GM19467 (cell line): Measurements from ENCODE around the gene VWA7.

Source experiments
- ATAC-seq: cut with Tn5 transposase; IDR thresholded peaks from one replicate; pipeline ENCODE4 v1.9.1; 2021; ENCODE audit warnings: mild to moderate bottlenecking, moderate library complexity; ENCODE audit not compliant: unreplicated experiment

VWA7 gene

DNA sequence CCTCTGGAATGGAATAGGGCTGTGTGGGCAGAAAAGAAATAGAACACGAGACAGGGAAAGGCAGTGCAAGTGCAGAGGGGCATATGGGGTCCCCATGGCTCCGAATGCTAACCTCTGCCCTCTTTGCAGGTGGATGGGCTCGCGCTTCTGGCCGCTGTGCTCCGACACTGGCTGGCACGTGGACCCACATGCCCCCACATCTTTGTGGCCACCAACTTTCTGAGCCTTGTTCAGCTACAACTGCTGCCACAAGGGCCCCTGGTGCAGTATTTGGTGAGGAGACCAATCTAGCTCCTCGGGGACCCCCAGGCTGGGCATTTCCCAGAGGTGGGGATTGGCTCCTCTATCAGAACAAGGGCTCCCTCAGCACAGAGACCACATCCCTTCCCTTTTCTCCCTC is 15.8 kb downstream of the VWA7 start:
- ATAC-seq = no peak

- no peak for ATAC-seq
These were observed 16.3 kb downstream of the VWA7 start for GRCh38 chr6:31760790-31761189.

DNA sequence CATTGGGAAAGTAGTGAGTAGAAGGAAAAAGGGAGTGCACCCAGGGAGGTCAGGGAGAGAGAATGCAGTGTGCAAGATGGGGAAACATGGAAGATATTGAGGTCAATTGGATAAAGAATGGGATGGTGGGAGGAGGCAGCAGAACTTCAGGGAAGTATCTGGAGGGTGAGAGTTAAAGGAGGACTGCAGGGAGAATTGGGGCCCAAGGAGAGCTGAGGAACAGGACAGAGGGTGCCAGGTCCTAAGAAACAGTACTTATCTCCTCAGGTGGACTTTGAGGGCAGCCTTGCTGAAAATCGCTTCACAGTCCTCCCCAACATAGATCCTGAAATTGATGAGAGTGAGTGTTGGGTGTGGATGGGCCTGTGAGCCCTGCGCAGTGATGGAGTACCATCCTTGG is 18.8 kb downstream of the VWA7 start:
- ATAC-seq = no peak

DNA sequence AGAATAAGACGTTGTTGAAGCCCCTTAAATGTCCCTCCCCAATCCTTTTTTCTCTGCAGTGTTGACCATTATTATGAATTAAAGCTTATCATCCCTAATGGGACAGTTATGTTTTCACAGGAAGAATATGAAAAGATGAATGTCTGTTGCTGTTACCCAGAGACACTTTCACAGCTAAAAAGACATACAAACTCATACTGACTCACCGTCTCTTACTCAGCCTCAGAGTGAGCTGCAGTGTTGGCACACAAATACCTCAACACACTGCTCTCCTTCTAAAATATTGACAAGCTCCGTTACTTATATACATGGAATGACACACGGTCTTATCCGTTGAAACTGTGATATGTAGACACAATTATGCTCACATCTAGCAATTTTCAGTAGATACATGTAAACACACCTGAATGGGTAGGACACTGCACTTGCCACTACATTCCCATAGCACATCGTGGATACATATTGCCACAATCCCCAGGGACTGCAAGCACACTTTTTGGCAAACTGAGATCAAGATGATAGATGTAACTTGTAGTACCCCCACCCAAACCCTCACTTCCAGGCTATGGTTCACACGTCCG is 24.3 kb downstream of the VWA7 start:
- no peak for ATAC-seq

DNA sequence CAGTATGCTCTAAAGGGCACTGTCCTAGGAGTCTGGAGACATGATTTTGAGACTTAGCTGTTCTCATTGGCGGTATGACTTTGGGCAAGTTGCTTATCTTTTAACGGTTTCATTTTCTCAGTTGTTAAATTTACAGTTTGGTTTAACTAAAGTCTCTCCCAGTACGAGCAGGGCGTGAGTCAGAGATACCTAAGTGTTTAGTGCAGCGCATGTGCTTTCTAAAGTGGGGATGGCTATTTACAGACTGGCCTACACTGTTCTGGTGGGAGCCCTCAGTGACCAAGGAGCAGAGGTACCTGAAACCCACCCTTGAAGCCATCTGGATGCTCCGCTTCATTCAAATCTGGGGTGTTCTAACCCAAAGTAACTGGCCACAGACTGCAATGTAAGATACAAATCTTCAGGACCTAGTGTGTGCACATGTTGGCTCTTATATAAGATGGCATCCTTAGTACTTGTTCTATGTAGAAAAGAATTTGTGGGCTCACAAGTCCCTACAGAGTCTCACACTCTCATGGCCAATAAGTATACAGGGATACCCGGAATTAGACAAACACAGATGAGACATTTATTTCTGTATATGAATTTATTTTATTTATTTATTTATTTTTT is 26.6 kb downstream of the VWA7 start:
- ATAC-seq = no peak

DNA sequence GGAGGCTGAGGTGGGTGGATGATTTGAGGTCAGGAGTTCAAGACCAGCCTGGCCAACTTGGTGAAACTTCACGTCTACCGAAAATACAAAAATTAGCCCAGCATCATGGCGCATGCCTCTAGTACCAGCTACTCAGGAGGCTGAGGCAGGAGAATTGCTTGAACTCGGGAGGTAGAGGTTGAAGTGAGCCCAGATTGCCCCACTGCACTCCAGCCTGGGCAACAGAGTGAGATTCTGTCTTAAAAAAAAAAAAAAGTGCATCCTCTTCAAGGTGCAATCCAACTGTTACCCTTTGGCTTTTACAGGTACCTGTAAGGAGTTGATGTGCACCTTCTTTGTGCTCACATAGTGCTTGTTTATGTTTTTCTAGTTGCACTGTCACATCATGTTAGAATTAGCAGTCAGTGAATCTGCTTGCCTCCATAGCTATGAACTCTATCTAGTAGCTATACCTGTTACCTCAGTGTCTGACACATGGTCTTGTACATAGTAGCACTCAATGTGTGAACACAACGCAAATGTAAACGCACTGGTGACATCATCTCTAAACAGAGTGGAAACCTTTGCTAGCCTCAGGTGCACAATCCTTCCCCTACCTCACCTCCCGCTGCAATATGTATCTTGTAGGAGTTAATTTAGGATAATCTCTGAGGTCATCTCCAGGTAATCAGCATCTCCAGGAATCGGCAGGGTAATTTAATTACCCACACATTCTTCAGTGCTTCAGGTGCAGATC is 27.7 kb downstream of the VWA7 start:
- ATAC-seq = no peak

- ATAC-seq = no peak
These were observed 32.7 kb downstream of the VWA7 start for GRCh38 chr6:31744422-31744821.

GRCh38 chr6:31742894-31743293 is 34.2 kb downstream of the VWA7 start:
- ATAC-seq = no peak

DNA sequence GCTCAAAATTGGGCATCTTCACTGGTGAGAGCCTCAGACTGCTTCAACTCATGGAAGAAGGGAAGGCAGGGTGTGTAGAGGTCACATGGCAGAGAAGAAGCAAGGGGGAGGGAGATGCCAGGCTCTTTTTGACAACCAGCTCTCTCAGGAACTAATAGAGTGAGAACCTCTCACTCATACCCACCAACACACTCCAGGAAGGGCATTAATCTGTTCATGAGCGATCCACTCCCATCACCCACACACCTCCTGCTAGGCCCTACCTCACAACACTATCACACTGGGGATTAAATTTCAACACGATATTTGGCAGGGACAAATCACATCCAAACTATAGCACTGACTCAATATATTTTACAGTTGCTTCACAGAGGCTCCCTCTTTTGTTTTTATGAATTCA is 35.3 kb downstream of the VWA7 start:
- ATAC-seq = no peak

GRCh38 chr6:31740397-31741223 is 36.5 kb downstream of the VWA7 start:
- ATAC-seq = no peak

DNA sequence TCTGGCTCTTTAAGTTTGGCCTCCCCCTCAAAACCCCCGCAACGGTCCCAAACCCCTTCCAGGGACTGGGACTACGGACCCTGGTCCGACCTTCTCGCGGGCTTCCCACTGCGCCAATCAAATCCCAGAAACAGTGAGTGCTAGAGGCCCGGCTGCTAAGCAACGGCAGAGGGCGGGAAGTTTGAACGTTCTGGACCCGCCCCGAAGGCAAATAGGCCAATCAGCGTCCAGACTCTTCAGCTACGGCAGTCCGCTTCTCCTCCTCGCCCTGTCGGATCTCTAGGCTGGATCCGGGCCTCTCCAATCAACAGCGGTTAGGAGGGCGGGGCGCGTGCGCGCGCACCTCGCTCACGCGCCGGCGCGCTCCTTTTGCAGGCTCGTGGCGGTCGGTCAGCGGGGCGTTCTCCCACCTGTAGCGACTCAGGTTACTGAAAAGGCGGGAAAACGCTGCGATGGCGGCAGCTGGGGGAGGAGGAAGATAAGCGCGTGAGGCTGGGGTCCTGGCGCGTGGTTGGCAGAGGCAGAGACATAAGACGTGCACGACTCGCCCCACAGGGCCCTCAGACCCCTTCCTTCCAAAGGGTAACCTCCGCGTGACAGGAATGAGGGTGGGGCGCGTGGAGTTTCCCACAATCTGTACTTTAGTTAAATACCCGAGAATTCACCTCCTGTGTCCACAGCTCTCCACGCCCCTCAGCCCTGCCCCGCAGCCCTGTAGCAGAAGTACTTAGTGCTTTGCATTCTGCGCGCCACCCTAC is 37.3 kb downstream of the VWA7 start, which contains the start of gene MSH5:
TSS of gene MSH5 (plus strand) at position 367 of the 758 bp plus-strand sequence. CDS start 462 bp downstream, outside the sequence.
- ATAC-seq = peak; percentile 61

DNA sequence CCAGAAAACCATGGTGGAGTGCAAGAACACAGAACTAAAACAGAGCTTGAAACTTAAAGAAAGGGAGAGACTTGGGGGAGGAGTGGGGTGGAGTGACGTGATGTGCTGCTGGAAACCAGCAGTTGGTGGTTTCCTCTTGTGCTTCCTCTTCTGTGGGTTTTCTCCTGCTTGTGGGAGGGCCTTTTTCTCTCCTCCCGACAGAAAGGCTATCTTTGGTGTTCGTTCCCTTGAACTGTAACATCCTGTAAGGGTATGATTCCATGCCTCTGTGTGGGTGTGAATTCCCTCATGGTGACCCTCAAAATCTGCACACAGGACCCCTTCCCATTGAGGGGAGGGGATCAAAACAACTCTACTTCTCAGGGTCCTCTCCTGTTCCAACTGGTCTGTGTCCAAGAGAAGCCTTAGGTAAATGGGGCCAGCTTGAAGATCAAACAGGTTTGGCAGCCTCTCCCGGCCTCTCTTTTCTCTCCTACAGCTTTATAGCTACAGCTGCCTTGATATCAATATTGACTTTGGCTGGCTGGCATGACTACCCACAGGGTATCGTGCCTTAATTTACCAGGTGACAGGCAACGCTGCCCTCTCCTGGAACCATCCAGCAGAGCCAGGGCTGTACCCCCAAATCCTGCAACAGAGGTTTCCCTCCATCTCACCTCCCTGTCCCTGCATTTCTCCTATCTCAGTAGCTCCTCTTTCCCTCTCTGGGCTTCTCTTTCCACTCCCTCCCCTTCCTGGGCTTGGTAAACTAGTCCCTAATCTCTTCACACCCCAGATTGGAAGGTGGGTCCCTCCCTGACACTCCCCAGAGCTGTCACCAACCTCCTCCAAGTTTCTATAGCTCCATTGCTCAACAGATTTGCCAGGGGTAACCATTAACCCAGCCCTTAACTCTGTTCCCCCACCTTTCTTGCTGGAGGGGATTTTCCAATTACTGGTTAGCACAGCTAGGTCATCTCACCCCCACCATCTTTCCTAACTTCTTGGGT is 38.8 kb downstream of the VWA7 start:
- ATAC-seq = no peak

DNA sequence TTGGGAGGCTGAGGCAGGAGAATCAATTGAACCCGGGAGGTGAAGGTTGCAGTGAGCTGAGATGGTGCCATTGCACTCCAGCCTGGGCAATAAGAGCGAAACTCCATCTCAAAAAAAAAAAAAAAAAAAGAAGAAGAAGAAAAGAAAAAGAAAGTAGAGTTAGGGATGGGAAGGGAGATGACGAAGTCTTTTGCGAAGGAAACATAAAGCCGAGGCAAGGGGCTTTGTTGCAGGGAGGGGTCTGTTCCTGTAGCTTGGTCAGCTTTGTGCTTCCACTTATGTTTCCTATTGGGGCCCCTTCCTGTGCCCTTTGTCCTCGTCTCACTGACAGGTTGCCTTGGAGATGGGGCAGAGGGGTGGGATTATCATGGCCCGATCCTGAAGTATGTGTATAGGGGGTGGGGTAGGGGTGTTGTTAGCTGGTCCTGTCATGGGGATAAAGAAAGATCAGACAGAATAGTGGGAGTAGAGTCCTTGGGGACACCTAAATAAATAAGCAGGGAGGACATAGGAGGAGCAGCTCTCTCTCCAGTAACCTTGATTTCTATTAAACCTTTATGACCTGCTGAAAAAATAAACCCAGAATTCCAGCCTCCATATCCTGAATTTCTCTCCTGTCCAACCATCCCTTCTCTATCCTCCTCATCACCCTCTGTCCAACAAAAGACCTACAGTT is 39.7 kb downstream of the VWA7 start:
- ATAC-seq = no peak

DNA sequence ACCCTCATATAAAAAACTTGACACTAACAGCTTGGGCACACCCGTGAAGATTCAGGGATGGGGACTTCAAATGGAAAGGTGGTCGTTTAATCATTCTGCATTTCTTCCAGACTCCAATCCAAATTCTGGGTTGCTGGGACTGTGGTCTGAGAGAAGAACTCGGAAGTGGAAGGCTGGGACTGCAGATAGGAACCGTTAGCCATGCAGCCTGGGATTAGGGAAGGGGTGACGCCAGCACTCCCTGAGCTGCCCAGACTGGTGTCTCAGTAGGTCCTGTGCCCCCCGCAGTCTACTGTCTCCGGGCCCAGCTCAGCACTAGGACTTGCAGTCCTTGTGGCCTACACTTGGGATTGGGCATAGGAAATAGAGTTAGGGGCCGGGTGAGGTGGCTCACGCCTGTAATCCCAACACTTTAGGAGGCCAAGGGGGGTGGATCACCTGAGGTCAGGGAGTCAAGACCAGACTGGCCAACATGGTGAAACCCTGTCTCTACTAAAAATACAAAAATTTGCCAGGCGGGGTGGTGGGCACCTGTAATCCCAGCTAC is 40.3 kb downstream of the VWA7 start:
- ATAC-seq = no peak

GRCh38 chr6:31736021-31736767 is 40.9 kb downstream of the VWA7 start, which contains the start of gene CLIC1:
Gene CLIC1 (minus strand): TSS chr6:31736530. CDS start chr6:31736300, 230 bp downstream.
- ATAC-seq = no peak

DNA sequence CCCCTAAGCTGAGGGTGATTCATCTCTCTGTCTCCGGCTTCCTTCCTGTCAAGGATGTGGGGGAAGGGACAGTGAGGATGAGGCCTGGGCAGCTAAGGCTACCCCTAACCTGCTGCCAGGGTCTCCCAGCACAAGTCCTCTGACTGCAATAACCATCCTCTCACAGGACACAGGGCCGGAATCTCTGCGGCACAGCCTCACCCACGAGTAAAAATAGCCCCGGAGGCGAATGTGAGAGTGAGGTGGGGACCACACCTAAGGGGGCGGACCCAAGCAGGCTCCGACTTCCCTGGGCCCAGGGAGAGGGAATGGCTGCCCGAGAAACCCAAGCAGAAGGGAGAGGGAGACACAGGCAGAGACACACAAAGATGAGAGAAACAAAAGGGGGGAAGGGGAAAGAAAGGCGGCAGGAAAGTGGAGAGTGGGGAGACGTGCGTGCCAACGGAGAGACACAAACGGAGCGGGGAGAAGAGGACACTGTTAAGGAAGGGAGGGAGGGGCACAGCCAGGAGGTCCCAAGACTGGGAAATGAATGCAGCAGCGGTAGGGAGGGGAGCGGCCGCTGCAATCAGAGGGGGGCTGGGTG is 42.2 kb downstream of the VWA7 start:
- no peak for ATAC-seq

- no peak for ATAC-seq
These were observed 42.8 kb downstream of the VWA7 start for GRCh38 chr6:31734247-31734820.
